A549 treated with Hydrocortisone at 1 μM for 4 hours (cell line): ENCODE data around the gene ANKRD34C. TPM values are rescaled to one million over a fixed set of nuclear protein-coding genes. Genes with fewer than 3 reads are reported as not detected.

Experiments used
- total RNA-seq: library from RNA; stranded (reverse); fragments of 200-300 nt; extraction: Qiagen RNA extraction; gene quantifications from 5 replicates; pipeline ENCODE4 v1.2.3, GENCODE V29; 2022

ANKRD34C gene
- not detected in 5 replicates for total RNA-seq

DNA sequence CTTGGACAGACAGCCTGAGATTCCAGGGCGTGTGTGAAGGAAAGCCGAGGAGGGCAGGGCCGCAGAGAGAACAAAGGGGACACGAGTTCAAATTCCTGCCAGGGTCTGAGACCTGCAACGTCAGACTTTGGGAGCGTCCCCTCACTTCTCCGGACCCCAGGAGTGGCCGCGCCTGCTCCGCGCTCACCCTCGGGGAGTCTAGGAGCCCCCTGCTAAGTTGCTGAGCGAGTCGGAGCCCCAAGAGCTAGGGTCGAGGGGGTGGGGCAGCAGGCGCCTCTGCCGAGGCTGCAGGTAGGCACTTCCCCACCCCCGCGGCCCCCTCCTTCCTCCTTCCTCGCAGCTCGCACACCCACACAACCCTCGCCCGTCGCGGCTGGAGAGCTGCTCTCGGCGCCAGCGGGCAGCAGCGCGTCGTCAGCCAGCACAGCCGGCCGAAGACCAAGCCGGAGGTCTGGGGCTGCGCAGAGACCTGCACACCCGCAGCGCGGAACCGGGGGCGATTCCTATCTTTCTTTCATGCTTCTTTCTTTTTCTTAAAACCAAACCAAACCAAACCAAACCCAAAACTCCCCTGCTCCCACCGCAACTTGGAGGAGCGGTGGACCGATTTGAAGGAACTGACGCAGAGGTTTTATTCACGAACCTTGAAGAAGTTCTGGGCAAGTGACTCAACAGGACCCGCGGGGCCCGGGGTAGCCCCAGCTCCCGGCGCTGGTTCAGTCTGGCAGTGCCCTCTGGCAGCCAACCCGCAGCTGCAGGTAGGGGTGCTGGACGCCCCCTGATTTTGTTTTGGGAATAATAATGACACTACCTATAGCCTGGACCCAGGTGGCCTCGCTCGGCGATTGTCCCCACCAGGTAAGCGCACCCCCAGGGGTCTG lies at the start of gene ANKRD34C:
TSS of gene ANKRD34C (plus strand) at position 352 of the 881 bp plus-strand sequence. CDS start 10,563 bp downstream, outside the sequence.

DNA sequence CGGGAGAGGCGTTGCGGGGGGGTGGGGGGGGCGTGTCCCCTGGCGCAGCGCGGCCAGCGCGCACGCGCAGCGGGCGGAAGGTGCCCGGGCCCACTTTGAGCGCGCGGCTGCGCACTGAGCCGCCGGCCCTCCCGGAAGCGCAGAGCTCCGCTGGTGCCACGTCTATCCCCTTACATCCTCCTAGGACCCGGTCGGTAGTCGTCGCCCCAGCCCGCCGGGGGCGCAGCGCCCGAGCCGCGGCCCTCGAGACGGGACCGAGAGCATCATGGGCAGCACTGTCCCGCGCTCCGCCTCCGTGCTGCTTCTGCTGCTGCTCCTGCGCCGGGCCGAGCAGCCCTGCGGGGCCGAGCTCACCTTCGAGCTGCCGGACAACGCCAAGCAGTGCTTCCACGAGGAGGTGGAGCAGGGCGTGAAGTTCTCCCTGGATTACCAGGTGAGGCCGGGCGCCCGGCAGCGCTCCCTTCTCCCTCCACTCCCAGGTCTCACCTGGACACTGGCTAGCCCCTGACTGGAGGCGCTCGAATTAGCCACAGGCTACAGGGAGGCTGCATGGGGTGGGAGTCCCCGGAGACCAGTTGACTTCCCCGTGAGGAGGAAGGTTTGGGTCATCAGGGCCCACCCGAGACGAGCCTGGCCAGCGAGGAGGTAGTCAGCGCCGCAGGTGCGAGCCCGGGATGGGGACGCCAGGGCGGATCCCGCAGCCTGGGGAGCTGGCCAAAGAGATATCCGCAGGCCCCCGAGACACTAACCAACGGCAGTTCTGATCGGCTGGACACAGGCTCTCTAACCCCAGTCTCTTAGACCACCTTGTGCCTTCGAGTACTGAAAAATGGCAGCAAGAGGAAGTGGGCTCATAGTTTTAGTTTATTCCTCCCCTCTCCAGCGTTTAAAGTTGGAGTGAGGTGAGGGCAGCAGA lies 28.7 kb downstream of the ANKRD34C start, which contains the start of gene TMED3:
TSS of gene TMED3 (plus strand) at position 128 of the 916 bp plus-strand sequence. CDS start at position 266, 138 bp downstream.

Other genes starting within 250 kb of the ANKRD34C start
- gene RASGRF1, start 191.9 kb upstream of the ANKRD34C start, total RNA-seq, result 0.17 to 0.43 TPM (median 0.34 TPM) in 5 replicates
- 156 to 191 TPM (median 187 TPM) in 5 replicates for gene TMED3, start 28.4 kb downstream of the ANKRD34C start, total RNA-seq
- gene MINAR1, start 149.6 kb downstream of the ANKRD34C start, total RNA-seq, result 0.39 to 0.61 TPM (median 0.51 TPM) in 5 replicates